ENCODE data around the gene ZDHHC5.

DNA sequence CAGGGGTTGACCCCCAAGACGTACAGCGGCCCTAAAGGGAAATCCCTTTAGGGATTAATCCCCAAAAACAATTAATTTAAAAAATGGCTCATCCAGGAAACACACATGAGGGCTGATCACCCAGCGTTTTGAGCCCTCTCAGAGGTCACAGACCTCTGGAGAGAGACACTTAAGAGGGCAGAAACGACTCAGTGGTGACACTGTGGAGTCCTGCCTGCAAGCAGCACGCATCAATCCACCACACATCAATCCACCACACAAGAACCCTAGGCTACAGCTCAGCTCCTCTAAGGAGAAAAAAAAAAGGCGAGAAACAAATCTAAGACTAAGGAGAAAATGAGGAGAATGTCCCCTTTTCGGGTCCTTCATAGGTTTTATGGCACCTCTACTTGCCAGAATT lies 60.9 kb downstream of the ZDHHC5 start:
- TF ChIP-seq MYC (IDR thresholded peaks at IDR 0.05; ENCODE audit: low read depth, low read length) (no peak), CTCF (IDR thresholded peaks at IDR 0.05; ENCODE audit: low read depth, low read length) (no peak), POLR2A (IDR thresholded peaks at IDR 0.05; ENCODE audit: extremely low read depth, insufficient read length) (no peak), MAX (IDR thresholded peaks at IDR 0.05; ENCODE audit: low read depth, low read length) (no peak)
